ENCODE measurements around the gene CCDC12. TPM values are rescaled to one million over a fixed set of nuclear protein-coding genes. Genes with fewer than 3 reads are reported as not detected.

CCDC12 gene
- total and polyA plus RNA-seq, 9 of the 15 experiments (the other 6 are each of a cell fraction or from before 2014, with no cell fraction given): 8.9 to 201 (median 86.9) TPM

GRCh38 chr3:46976326-46977190 is at the start of gene CCDC12 (continued):
- TF ChIP-seq ZBTB2 (IDR thresholded peaks at IDR 0.05) (peak; percentile 100), ZKSCAN3 (CRISPR knock-in tag; IDR thresholded peaks at IDR 0.05) (no peak), SETDB1 (IDR thresholded peaks at IDR 0.05; ENCODE audit: low read length) (peak; percentile 70), PBX2 (CRISPR knock-in tag; IDR thresholded peaks at IDR 0.05; ENCODE audit: low read depth) (no peak), PBX2 (tag; conservative IDR thresholded peaks at IDR 0.05; ENCODE audit: low read depth) (peak; percentile 49; the same call in 1 of the 2 replicates), RCOR1 (IDR thresholded peaks at IDR 0.05; ENCODE audit: borderline replicate concordance in 1 of 2, low read depth in 2 of 2, low read length in 2 of 2) (peak in 1 of 2 experiments; percentile 82; a peak in 3 of 4 replicates), THRB (CRISPR knock-in tag; conservative IDR thresholded peaks at IDR 0.05) (peak; percentile 91), RBM22 (IDR thresholded peaks at IDR 0.05; ENCODE audit: low read depth, low read length, poor library complexity, severe bottlenecking) (no peak), PHB2 (IDR thresholded peaks at IDR 0.05; ENCODE audit: low read depth) (peak; percentile 67; the same call in 1 of the 2 replicates), E2F1 (CRISPR knock-in tag; IDR thresholded peaks at IDR 0.05) (peak; percentile 10; the same call in 1 of the 2 replicates), ATF3 (IDR thresholded peaks at IDR 0.05) (peak; percentile 88), ATF3 (CRISPR knock-in tag; conservative IDR thresholded peaks at IDR 0.05) (no peak), RBM15 (IDR thresholded peaks at IDR 0.05; ENCODE audit: insufficient read depth, low read length) (no peak), ZNF764 (CRISPR knock-in tag; IDR thresholded peaks at IDR 0.05; ENCODE audit: low read depth) (peak; percentile 8; the same call in 1 of the 2 replicates), SP1 (CRISPR knock-in tag; IDR thresholded peaks at IDR 0.05) (peak; percentile 83), E2F8 (IDR thresholded peaks at IDR 0.05; ENCODE audit: low read depth, partially characterized antibody) (peak; percentile 59)
